SK-N-MC (cell line): ENCODE results near the gene PIAS1.
A peak's percentile ranks its signal among the peaks of the same experiment; 100 is the strongest.

Experiments
- DNase-seq: peaks from one replicate; pipeline ENCODE4 v3.0.0-alpha.2; 2011; ENCODE audit warnings: low read depth, low spot score
- H3K27ac ChIP-seq: fragments of 200-600 bp; sonication (generic); 2 replicates; pipeline ENCODE4 v1.5.1; 2016; ENCODE audit warnings: mixed run types
- H3K36me3 ChIP-seq: fragments of 200-600 bp; sonication (generic); 2 replicates; pipeline ENCODE4 v1.6.1; 2017; ENCODE audit warnings: antibody characterized with exemption, low read length, mixed read lengths; ENCODE audit not compliant: insufficient read depth
- H3K4me3 ChIP-seq: fragments of 200-600 bp; sonication (generic); 2 replicates; pipeline ENCODE4 v1.5.1; 2016
- H3K9ac ChIP-seq: fragments of 200-600 bp; sonication (generic); 2 replicates; pipeline ENCODE4 v1.8.0; 2017; ENCODE audit warnings: mixed run types, mixed read lengths; ENCODE audit not compliant: insufficient read length
- H3K9me3 ChIP-seq: fragments of 200-600 bp; sonication (generic); 2 replicates; pipeline ENCODE4 v1.6.1; 2017; ENCODE audit warnings: low read depth, mild to moderate bottlenecking, antibody characterized with exemption, low read length, moderate library complexity, mixed read lengths
- EZH2 ChIP-seq: fragments of 200-600 bp; sonication (generic); IDR thresholded peaks from one replicate; pipeline ENCODE4 v1.6.1; 2017; ENCODE audit warnings: antibody characterized with exemption
- FOXP2 ChIP-seq: optimal IDR thresholded peaks from 2 replicates; pipeline ENCODE3; 2011; ENCODE audit warnings: mild to moderate bottlenecking, moderate library complexity; ENCODE audit not compliant: insufficient read depth; ENCODE audit errors: extremely low read length, control extremely low read depth
- POLR2AphosphoS5 ChIP-seq: IDR thresholded peaks from 2 replicates; pipeline ENCODE4 v1.6.1; 2012; ENCODE audit warnings: mild to moderate bottlenecking, low read depth, low read length, borderline replicate concordance

PIAS1 gene

GRCh38 chr15:68062946-68063465 is 8.9 kb downstream of the PIAS1 start:
- no peak for DNase-seq
- Histone ChIP-seq H3K9me3 (no peaks in the 10 kb centered on the region; the same call in none of the 2 replicates), H3K9ac (no peak overlapping the region), H3K36me3 (peaks cover 14% of the 10 kb centered on the region), H3K4me3 (no peak overlapping the region), H3K27ac (no peak overlapping the region)
- TF ChIP-seq EZH2 (no peak), POLR2AphosphoS5 (no peak), FOXP2 (no peak)

- H3K27ac ChIP-seq, result no peak overlapping the region
- no peaks in the 10 kb centered on the region; the same call in none of the 2 replicates for H3K9me3 ChIP-seq
- no peak overlapping the region for H3K9ac ChIP-seq
- TF ChIP-seq FOXP2 (no peak), POLR2AphosphoS5 (no peak), EZH2 (no peak)
- DNase-seq, result no peak
- peaks cover 17% of the 10 kb centered on the region for H3K36me3 ChIP-seq
- H3K4me3 ChIP-seq, result no peak overlapping the region
Measured at GRCh38 chr15:68063606-68064005, 9.5 kb downstream of the PIAS1 start.

GRCh38 chr15:68073576-68074288 is 19.6 kb downstream of the PIAS1 start:
- no peak overlapping the region for H3K27ac ChIP-seq
- no peak overlapping the region for H3K4me3 ChIP-seq
- no peaks in the 10 kb centered on the region for H3K36me3 ChIP-seq
- TF ChIP-seq FOXP2, result no peak
- no peak for TF ChIP-seq POLR2AphosphoS5
- no peak for TF ChIP-seq EZH2
- no peak for DNase-seq
- H3K9ac ChIP-seq, result no peak overlapping the region
- no peaks in the 10 kb centered on the region for H3K9me3 ChIP-seq

- no peak overlapping the region for H3K27ac ChIP-seq
- no peak overlapping the region for H3K9ac ChIP-seq
- H3K9me3 ChIP-seq, result no peaks in the 10 kb centered on the region
- no peaks in the 10 kb centered on the region for H3K36me3 ChIP-seq
- TF ChIP-seq POLR2AphosphoS5, result no peak
- no peak for TF ChIP-seq EZH2
- no peak for TF ChIP-seq FOXP2
- H3K4me3 ChIP-seq, result no peak overlapping the region
- no peak for DNase-seq
Measured at GRCh38 chr15:68075764-68076385, 21.8 kb downstream of the PIAS1 start.

- no peaks in the 10 kb centered on the region for H3K36me3 ChIP-seq
- H3K9ac ChIP-seq, result no peak overlapping the region
- peak overlapping the region; percentile 52; the same call in 1 of the 2 replicates for H3K27ac ChIP-seq
- H3K9me3 ChIP-seq, result no peaks in the 10 kb centered on the region
- no peak for TF ChIP-seq EZH2
- TF ChIP-seq POLR2AphosphoS5, result no peak
- TF ChIP-seq FOXP2, result no peak
- peak; percentile 48 for DNase-seq
- H3K4me3 ChIP-seq, result peak overlapping the region; percentile 47
Measured at GRCh38 chr15:68078365-68078764, 24.2 kb downstream of the PIAS1 start.

- TF ChIP-seq FOXP2 (no peak), EZH2 (no peak), POLR2AphosphoS5 (no peak)
- Histone ChIP-seq H3K27ac (no peak overlapping the region; the same call in 1 of the 2 replicates), H3K36me3 (no peaks in the 10 kb centered on the region), H3K4me3 (no peak overlapping the region), H3K9me3 (no peaks in the 10 kb centered on the region), H3K9ac (no peak overlapping the region)
- no peak for DNase-seq
Measured at GRCh38 chr15:68080334-68080733, 26.2 kb downstream of the PIAS1 start.

GRCh38 chr15:68080783-68081182 is 26.7 kb downstream of the PIAS1 start:
- Histone ChIP-seq H3K36me3 (no peaks in the 10 kb centered on the region), H3K9ac (no peak overlapping the region), H3K9me3 (no peaks in the 10 kb centered on the region), H3K27ac (peak overlapping the region; percentile 79), H3K4me3 (no peak overlapping the region)
- TF ChIP-seq EZH2, result no peak
- TF ChIP-seq FOXP2, result no peak
- no peak for TF ChIP-seq POLR2AphosphoS5
- no peak for DNase-seq

- TF ChIP-seq EZH2 (no peak), FOXP2 (no peak), POLR2AphosphoS5 (no peak)
- Histone ChIP-seq H3K36me3 (peaks cover 6% of the 10 kb centered on the region), H3K4me3 (peak overlapping the region; percentile 64), H3K27ac (peak overlapping the region; percentile 79), H3K9me3 (no peaks in the 10 kb centered on the region), H3K9ac (peak overlapping the region; percentile 26)
- DNase-seq, result no peak
Measured at GRCh38 chr15:68081869-68082505, 27.9 kb downstream of the PIAS1 start.

GRCh38 chr15:68082735-68083134 is 28.6 kb downstream of the PIAS1 start:
- Histone ChIP-seq H3K36me3 (peaks cover 13% of the 10 kb centered on the region), H3K9ac (no peak overlapping the region), H3K27ac (peak overlapping the region; percentile 79), H3K4me3 (peak overlapping the region; percentile 64), H3K9me3 (no peaks in the 10 kb centered on the region)
- peak; percentile 86 for DNase-seq
- TF ChIP-seq POLR2AphosphoS5 (peak; percentile 25; the same call in 1 of the 2 replicates), FOXP2 (no peak), EZH2 (no peak)
